GM23338 (cell line): ENCODE measurements around the gene SDHD. TPM values are rescaled to one million over a fixed set of nuclear protein-coding genes. Genes with fewer than 3 reads are reported as not detected.

Source experiments
- ATAC-seq: fragments of 200-7000 bp; cut with Tn5 transposase; 3 replicates; pipeline ENCODE4 v1.9.1; 2020
- DNase-seq: peaks from one replicate; pipeline ENCODE4 v3.0.0-alpha.2; 2015; ENCODE audit warnings: low spot score
- H2AFZ ChIP-seq: fragments of 200-600 bp; sonication (generic); 2 replicates; pipeline ENCODE4 v1.8.0; 2016; ENCODE audit warnings: antibody characterized with exemption, mild to moderate bottlenecking, moderate library complexity
- H3F3A ChIP-seq: fragments of 200-600 bp; sonication (generic); replicated peaks from 2 replicates; pipeline ENCODE4 v1.8.0; 2017; ENCODE audit warnings: antibody characterized with exemption, mixed run types, low read depth
- H3K27ac ChIP-seq: fragments of 200-600 bp; sonication (generic); 2 replicates; pipeline ENCODE4 v1.6.1; 2016; ENCODE audit warnings: low read depth
- H3K27me3 ChIP-seq: fragments of 200-600 bp; sonication (generic); 2 replicates; pipeline ENCODE4 v1.8.0; 2016; ENCODE audit warnings: mild to moderate bottlenecking, mixed run types, moderate library complexity; ENCODE audit not compliant: insufficient read depth
- H3K36me3 ChIP-seq: fragments of 200-600 bp; sonication (generic); 2 replicates; pipeline ENCODE4 v1.8.0; 2016; ENCODE audit warnings: mild to moderate bottlenecking; ENCODE audit not compliant: insufficient read depth
- H3K4me1 ChIP-seq: fragments of 200-600 bp; sonication (generic); 2 replicates; pipeline ENCODE4 v1.8.0; 2016; ENCODE audit warnings: mild to moderate bottlenecking, moderate library complexity; ENCODE audit not compliant: insufficient read depth
- H3K4me2 ChIP-seq: fragments of 200-600 bp; sonication (generic); 2 replicates; pipeline ENCODE4 v1.7.1; 2017; ENCODE audit warnings: mixed run types
- H3K4me3 ChIP-seq: fragments of 200-600 bp; sonication (generic); 2 replicates; pipeline ENCODE4 v1.6.1; 2016; ENCODE audit warnings: mixed run types
- H3K79me2 ChIP-seq: fragments of 200-600 bp; sonication (generic); replicated peaks from 2 replicates; pipeline ENCODE4 v1.8.0; 2017; ENCODE audit warnings: mild to moderate bottlenecking; ENCODE audit not compliant: insufficient read depth
- H3K9me2 ChIP-seq: fragments of 200-600 bp; sonication (generic); 2 replicates; pipeline ENCODE4 v1.8.0; 2017; ENCODE audit not compliant: insufficient read depth
- H4K20me1 ChIP-seq: fragments of 200-600 bp; sonication (generic); replicated peaks from 2 replicates; pipeline ENCODE4 v1.8.0; 2017; ENCODE audit warnings: mild to moderate bottlenecking; ENCODE audit not compliant: insufficient read depth
- H3K27ac Mint-ChIP-seq: 2 replicates; pipeline ENCODE4 v1.8.0; 2020; ENCODE audit warnings: inconsistent platforms, mild to moderate bottlenecking, moderate library complexity, mixed read lengths
- H3K27me3 Mint-ChIP-seq: 3 replicates; pipeline ENCODE4 v1.8.0; 2022; ENCODE audit warnings: low read depth, mild to moderate bottlenecking, moderate library complexity, mixed read lengths, inconsistent platforms; ENCODE audit not compliant: insufficient read depth, poor library complexity
- H3K36me3 Mint-ChIP-seq: 3 replicates; pipeline ENCODE4 v1.8.0; 2021; ENCODE audit warnings: low read depth, mild to moderate bottlenecking, inconsistent platforms, moderate library complexity, mixed read lengths
- H3K4me1 Mint-ChIP-seq: 3 replicates; pipeline ENCODE4 v1.8.0; 2020; ENCODE audit warnings: mild to moderate bottlenecking, inconsistent platforms, mixed read lengths
- H3K4me3 Mint-ChIP-seq: 3 replicates; pipeline ENCODE4 v1.8.0; 2021; ENCODE audit warnings: moderate library complexity, mild to moderate bottlenecking, inconsistent platforms, mixed read lengths
- H3K9me3 Mint-ChIP-seq: 3 replicates; pipeline ENCODE4 v1.8.0; 2020; ENCODE audit warnings: moderate library complexity, mild to moderate bottlenecking, inconsistent platforms, mixed read lengths
- CTCF ChIP-seq, 2 experiments: fragments of 200-600 bp in 1 of 2; sonication (generic) in 1 of 2; conservative IDR thresholded peaks; 2 replicates each; pipeline versions ENCODE4 v1.5.1 to v1.6.1; 2016 to 2017; ENCODE audit warnings: antibody characterized with exemption in 2 of 2, low read depth in 2 of 2, mild to moderate bottlenecking in 2 of 2, moderate library complexity in 1 of 2
- ETS1 ChIP-seq: IDR thresholded peaks from 2 replicates; pipeline ENCODE4 v1.6.1; 2016; ENCODE audit warnings: antibody characterized with exemption
- EZH2 ChIP-seq: fragments of 200-600 bp; sonication (generic); IDR thresholded peaks from one replicate; pipeline ENCODE4 v1.8.0; 2017; ENCODE audit warnings: antibody characterized with exemption, mild to moderate bottlenecking, low read depth; ENCODE audit not compliant: unreplicated experiment
- EZH2phosphoT487 ChIP-seq: fragments of 200-600 bp; sonication (generic); IDR thresholded peaks from one replicate; pipeline ENCODE4 v1.8.1; 2018; ENCODE audit warnings: antibody characterized with exemption; ENCODE audit not compliant: unreplicated experiment
- JUNB ChIP-seq: IDR thresholded peaks from one replicate; pipeline ENCODE4 v1.6.1; 2016; ENCODE audit warnings: antibody characterized with exemption; ENCODE audit not compliant: unreplicated experiment
- ZNF114 ChIP-seq: fragments of 250-450 bp; sonication (Bioruptor Pico); IDR thresholded peaks from 2 replicates; pipeline ENCODE4 v1.5.0; 2020; ENCODE audit warnings: mild to moderate bottlenecking, moderate library complexity
- ZNF462 ChIP-seq: fragments of 250-450 bp; sonication (Bioruptor Pico); IDR thresholded peaks from 2 replicates; pipeline ENCODE4 v1.5.0; 2020; ENCODE audit warnings: mild to moderate bottlenecking, moderate library complexity
- polyA plus RNA-seq: library from polyadenylated mRNA; unstranded; fragments of >200 nt; fragmentation: Nextera tagmentation; extraction: Ambion mirVana; gene quantifications from 2 replicates; pipeline ENCODE4 v1.2.1, GENCODE V29; 2016
- total RNA-seq: library from RNA; depleted of rRNA; stranded (reverse); fragments of >200 nt; shearing (Covaris generic); gene quantifications from 2 replicates; pipeline ENCODE4 v1.2.3, GENCODE V29; 2014

Gene SDHD
- total and polyA plus RNA-seq, 2 experiments from 2014 or later: 157 to 163 TPM

GRCh38 chr11:112115386-112115785 lies 28.7 kb downstream of the SDHD start (continued):
- TF ChIP-seq CTCF (conservative IDR thresholded peaks at IDR 0.05; ENCODE audit: low read depth in 2 of 2) (no peak), EZH2 (no peak), JUNB (no peak), EZH2phosphoT487 (no peak)

GRCh38 chr11:112118176-112118575 lies 31.5 kb downstream of the SDHD start:
- no peaks in the 10 kb centered on the region for H3K79me2 ChIP-seq
- TF ChIP-seq CTCF (conservative IDR thresholded peaks at IDR 0.05; ENCODE audit: low read depth in 2 of 2) (no peak), ZNF114 (CRISPR knock-in tag) (no peak)
- H2AFZ ChIP-seq: no peak overlapping the region
- ATAC-seq (no peak), DNase-seq (no peak)
- H3K36me3 ChIP-seq: no peaks in the 10 kb centered on the region
- Mint-ChIP-seq H3K4me1 (no peaks in the 10 kb centered on the region), H3K36me3 (no peaks in the 10 kb centered on the region), H3K4me3 (no peak overlapping the region), H3K27me3 (peaks cover 5% of the 10 kb centered on the region), H3K9me3 (peaks cover 3% of the 10 kb centered on the region; the same call in 1 of the 3 replicates), H3K27ac (no peak overlapping the region)
- no peak overlapping the region for H3K4me3 ChIP-seq
- H3K4me2 ChIP-seq: no peak overlapping the region
- H3K9me2 ChIP-seq: no peaks in the 10 kb centered on the region
- H4K20me1 ChIP-seq: no peaks in the 10 kb centered on the region
- H3K4me1 ChIP-seq: no peaks in the 10 kb centered on the region
- H3F3A ChIP-seq: no peaks in the 10 kb centered on the region
- H3K27ac ChIP-seq: no peak overlapping the region
- no peaks in the 10 kb centered on the region for H3K27me3 ChIP-seq

- Histone ChIP-seq H3K4me1 (no peaks in the 10 kb centered on the region), H2AFZ (no peak overlapping the region), H3K9me2 (no peaks in the 10 kb centered on the region), H3K27ac (no peak overlapping the region), H3K36me3 (no peaks in the 10 kb centered on the region), H3F3A (no peaks in the 10 kb centered on the region), H3K4me3 (no peak overlapping the region), H3K79me2 (no peaks in the 10 kb centered on the region), H3K27me3 (no peaks in the 10 kb centered on the region), H3K4me2 (no peak overlapping the region), H4K20me1 (no peaks in the 10 kb centered on the region)
- H3K36me3 Mint-ChIP-seq: no peaks in the 10 kb centered on the region
- H3K4me3 Mint-ChIP-seq: no peak overlapping the region
- no peak overlapping the region for H3K27ac Mint-ChIP-seq
- DNase-seq (no peak), ATAC-seq (no peak)
- peaks cover 2% of the 10 kb centered on the region for H3K27me3 Mint-ChIP-seq
- peaks cover 3% of the 10 kb centered on the region; the same call in 1 of the 3 replicates for H3K9me3 Mint-ChIP-seq
- no peaks in the 10 kb centered on the region for H3K4me1 Mint-ChIP-seq
- no peak for TF ChIP-seq ZNF462 (CRISPR knock-in tag)
- TF ChIP-seq JUNB: no peak
- TF ChIP-seq ZNF114 (CRISPR knock-in tag): no peak
- TF ChIP-seq ETS1: no peak
Observed at GRCh38 chr11:112121981-112122615, 35.4 kb downstream of the SDHD start.
